HepG2 (cell line): ENCODE measurements around the gene SIKE1. TPM values are rescaled to one million over a fixed set of nuclear protein-coding genes. Genes with fewer than 3 reads are reported as not detected.

ENCODE experiments used
- ATAC-seq: fragments of 200-7000 bp; cut with Tn5 transposase; 3 replicates; pipeline ENCODE4 v1.9.1; 2020; ENCODE audit warnings: mild to moderate bottlenecking, moderate library complexity
- BruUV-seq: library from RNA; stranded (reverse); fragments of 400-500 nt; replicated peaks from 2 replicates; lab custom pipeline; 2021; lab: Mats Ljungman, UMichigan
- CTCF ChIA-PET: fragments of 300-600 bp; formaldehyde crosslinking; extraction: SDS; loops from one replicate; lab custom pipeline; 2021; ENCODE audit warnings: low total read pairs, inconsistent platforms, low intra/inter-chr PET ratio; lab: Yijun Ruan, JAX
- POLR2A ChIA-PET: fragments of 350-600 bp; sonication (Branson Sonifier 250); formaldehyde crosslinking; loops from one replicate; lab custom pipeline; 2020; ENCODE audit warnings: antibody characterized with exemption, inconsistent platforms; lab: Yijun Ruan, JAX
- DNase-seq: peaks from one replicate; pipeline ENCODE4 v3.0.0-alpha.2; 2015; ENCODE audit warnings: low spot score
- FAIRE-seq: peaks from 3 replicates; lab custom pipeline; 2011; peaks lifted over from hg19 to GRCh38; lab: Jason Lieb, UNC
- H2AFZ ChIP-seq: one replicate; pipeline ENCODE4 v1.6.1; 2011; ENCODE audit warnings: low read length, inconsistent platforms
- H3K27ac ChIP-seq: fragments of 300-600 bp; 3 replicates; pipeline ENCODE4 v1.8.0; 2011; ENCODE audit warnings: mixed run types, mild to moderate bottlenecking, mixed read lengths, low read length, inconsistent platforms; ENCODE audit not compliant: insufficient read depth; ENCODE audit errors: extremely low read length
- H3K27me3 ChIP-seq, 2 experiments: fragments of 200-600 bp in 1 of 2; 2 replicates in 1 of 2; 3 replicates in 1 of 2; pipeline versions ENCODE4 v1.6.0 to v1.8.0; 2011; ENCODE audit warnings: low read length in 2 of 2, mild to moderate bottlenecking in 2 of 2, moderate library complexity in 2 of 2, inconsistent platforms in 1 of 2; ENCODE audit not compliant: insufficient read depth in 2 of 2, control insufficient read depth in 1 of 2
- H3K36me3 ChIP-seq, 2 experiments: fragments of 200-600 bp in 1 of 2; replicated peaks in 1 of 2; 2 replicates in 1 of 2; 3 replicates in 1 of 2; pipeline versions ENCODE4 v1.5.1 to v1.8.0; 2011; ENCODE audit warnings: low read length in 2 of 2, inconsistent platforms in 1 of 2; ENCODE audit not compliant: insufficient read depth in 2 of 2, control insufficient read depth in 1 of 2
- H3K4me1 ChIP-seq: 2 replicates; pipeline ENCODE4 v1.5.1; 2012; ENCODE audit warnings: low read length, inconsistent platforms; ENCODE audit not compliant: insufficient read depth
- H3K4me2 ChIP-seq: 2 replicates; pipeline ENCODE4 v1.6.0; 2011; ENCODE audit warnings: low read depth, low read length, inconsistent platforms
- H3K4me3 ChIP-seq, 3 experiments: fragments of 200-600 bp in 1 of 3; sonication (generic), shearing (Covaris generic) in 1 of 3; replicated peaks in 1 of 3; 2 replicates each; pipeline ENCODE4 v1.5.1; 2011 to 2016; ENCODE audit warnings: low read length in 3 of 3, inconsistent platforms in 2 of 3, low read depth in 2 of 3, mild to moderate bottlenecking in 2 of 3, control low read depth in 1 of 3, mixed read lengths in 1 of 3; ENCODE audit not compliant: insufficient read depth in 1 of 3
- H3K79me2 ChIP-seq: one replicate; pipeline ENCODE4 v1.6.1; 2011; ENCODE audit warnings: low read length, inconsistent platforms; ENCODE audit not compliant: insufficient read depth
- H3K9ac ChIP-seq: 2 replicates; pipeline ENCODE4 v1.6.0; 2011; ENCODE audit warnings: mild to moderate bottlenecking, low read depth, low read length, inconsistent platforms; ENCODE audit not compliant: insufficient read depth
- H3K9me3 ChIP-seq: 2 replicates; pipeline ENCODE4 v1.5.1; 2012; ENCODE audit warnings: mild to moderate bottlenecking, low read length
- H4K20me1 ChIP-seq: 2 replicates; pipeline ENCODE4 v1.6.0; 2011; ENCODE audit warnings: inconsistent platforms, mild to moderate bottlenecking, low read length, moderate library complexity; ENCODE audit not compliant: insufficient read depth
- CCDC6 ChIP-seq: sonication (generic); formaldehyde crosslinking; IDR thresholded peaks from 2 replicates; pipeline ENCODE4 v1.8.1; 2022; ENCODE audit warnings: mild to moderate bottlenecking, missing genetic modification reagents, moderate library complexity
- CSRNP2 ChIP-seq: sonication (generic); formaldehyde crosslinking; conservative IDR thresholded peaks from 2 replicates; pipeline ENCODE4 v1.8.0; 2022; ENCODE audit warnings: low read depth, missing genetic modification reagents
- EP300 ChIP-seq, 3 experiments: sonication (generic) in 1 of 3; formaldehyde crosslinking in 1 of 3; IDR thresholded peaks; 2 replicates each; pipeline versions ENCODE4 v1.5.1 to v1.6.1; 2011 to 2020; ENCODE audit warnings: low read depth in 2 of 3, low read length in 2 of 3, borderline replicate concordance in 1 of 3, improper control_type of control experiment in 1 of 3, mild to moderate bottlenecking in 1 of 3, missing genetic modification reagents in 1 of 3, moderate library complexity in 1 of 3
- GZF1 ChIP-seq: sonication (generic); formaldehyde crosslinking; IDR thresholded peaks from 2 replicates; pipeline ENCODE4 v1.5.1; 2020; ENCODE audit warnings: mild to moderate bottlenecking, missing genetic modification reagents
- KDM1A ChIP-seq: IDR thresholded peaks from 2 replicates; pipeline ENCODE4 v1.6.1; 2016; ENCODE audit warnings: missing compliant biosample characterization
- MTF2 ChIP-seq: sonication (generic); formaldehyde crosslinking; IDR thresholded peaks from 2 replicates; pipeline ENCODE4 v1.5.0; 2020; ENCODE audit warnings: missing genetic modification reagents, borderline replicate concordance
- POLR2A ChIP-seq, 2 experiments: IDR thresholded peaks; 2 replicates each; pipeline ENCODE4 v1.6.1; 2011; ENCODE audit warnings: low read depth in 2 of 2, low read length in 2 of 2, mild to moderate bottlenecking in 1 of 2, moderate library complexity in 1 of 2; ENCODE audit not compliant: insufficient read depth in 1 of 2
- RBFOX2 ChIP-seq: fragments of 200-400 bp; formaldehyde crosslinking; IDR thresholded peaks from 2 replicates; pipeline ENCODE4 v1.6.1; 2017; ENCODE audit warnings: low read depth, mild to moderate bottlenecking, low read length
- TEF ChIP-seq: sonication (generic); formaldehyde crosslinking; IDR thresholded peaks from 2 replicates; pipeline ENCODE4 v1.5.0; 2020; ENCODE audit warnings: missing genetic modification reagents
- ZBTB33 ChIP-seq: sonication (generic); formaldehyde crosslinking; IDR thresholded peaks from 2 replicates; pipeline ENCODE4 v1.4.0; 2020; ENCODE audit warnings: missing genetic modification reagents
- ZNF441 ChIP-seq: sonication (generic); formaldehyde crosslinking; IDR thresholded peaks from 2 replicates; pipeline ENCODE4 v1.7.0; 2021; ENCODE audit warnings: missing genetic modification reagents, borderline replicate concordance
- ZNF546 ChIP-seq: sonication (generic); formaldehyde crosslinking; conservative IDR thresholded peaks from 2 replicates; pipeline ENCODE4 v1.8.1; 2023; ENCODE audit warnings: mild to moderate bottlenecking, missing genetic modification reagents
- ZNF569 ChIP-seq: sonication (generic); formaldehyde crosslinking; IDR thresholded peaks from 2 replicates; pipeline ENCODE4 v1.5.0; 2020; ENCODE audit warnings: mild to moderate bottlenecking, missing genetic modification reagents, moderate library complexity, borderline replicate concordance
- ZSCAN29 ChIP-seq: sonication (generic); formaldehyde crosslinking; conservative IDR thresholded peaks from 2 replicates; pipeline ENCODE4 v1.4.0; 2020; ENCODE audit warnings: mild to moderate bottlenecking, missing genetic modification reagents
- WGBS: methylation state at CpG from one replicate; pipeline ENCODE4 v1.1.6; 2017; ENCODE audit warnings: low lambda C conversion rate; 5-methylcytosine and 5-hydroxymethylcytosine counted together
- in situ Hi-C: cut with HindIII; loops from 2 replicates; pipeline ENCODE4 v1.10.0; 2017; ENCODE audit warnings: low pct_unique_long_range_greater_than_20kb; ENCODE audit not compliant: extremely low pct_ligation_motif_present
- intact Hi-C: fragments of 100-400 bp; cut with micrococcal nuclease; formaldehyde crosslinking; loops from one replicate; pipeline ENCODE4 v1.10.0; 2022; ENCODE audit not compliant: unreplicated experiment
- polyA plus RNA-seq, 8 experiments: library from polyadenylated mRNA; depleted of rRNA in 3 of 8; stranded (reverse) in 7 of 8; unstranded in 1 of 8; fragments of >200 nt; fragmentation: Illumina TruSeq in 4 of 8; extraction: Trizol in 4 of 8; gene quantifications; 2 replicates each; pipeline versions ENCODE4 v1.2.1 to v1.2.3, GENCODE V29; 2011 to 2016; ENCODE audit warnings: low read depth in 4 of 8, missing spikeins in 1 of 8, mixed read lengths in 1 of 8; ENCODE audit not compliant: insufficient read depth in 1 of 8
- total RNA-seq, 5 experiments: library from RNA; depleted of rRNA; stranded (reverse); fragments of >200 nt; fragmentation: Illumina TruSeq; extraction: Trizol; gene quantifications; 2 replicates each; pipeline ENCODE4 v1.2.3, GENCODE V29; 2016; ENCODE audit warnings: low read depth in 1 of 5

Gene SIKE1
- total and polyA plus RNA-seq, 2 of the 13 experiments (the other 11 are each of a cell fraction or from before 2014, with no cell fraction given): 36.5 to 58.4 TPM

GRCh38 chr1:114755006-114755931, 25.2 kb downstream of the SIKE1 start:
- in situ Hi-C loops (no loop called here), intact Hi-C loops (loop anchor here (5.0 kb wide), 1 partner anchor 38 kb away; the partner anchor contains the start of gene NRAS)
- Histone ChIP-seq H4K20me1 (peaks cover 70% of the 10 kb centered on the region), H3K4me3 (peak overlapping the region; percentile 85 to 100 (median 99); a peak in 5 of 6 replicates), H3K4me2 (peak overlapping the region; percentile 72), H3K27me3 (no peaks in the 10 kb centered on the region; a peak in 1 of 5 replicates), H3K36me3 (peaks cover 0 to under 1% of the 10 kb centered on the region in 2 experiments; a peak in 1 of 5 replicates), H3K27ac (no peak overlapping the region), H3K9ac (peak overlapping the region; percentile 100; the same call in 1 of the 2 replicates), H2AFZ (no peak overlapping the region), H3K4me1 (peaks cover 57% of the 10 kb centered on the region), H3K9me3 (no peaks in the 10 kb centered on the region), H3K79me2 (peaks cover 75% of the 10 kb centered on the region)
- ATAC-seq (no peak), DNase-seq (no peak), FAIRE-seq (peak; percentile 8)
- ChIA-PET CTCF (no interaction called here), POLR2A (interaction anchor here (1.1 to 3.6 kb wide), 2 partner anchors 25 to 35 kb away, joined by 4 to 16 read pairs; partner anchors contain the start of gene SIKE1)
- no TSS peak for BruUV-seq
- 54% methylated on average over 7 of the region's 7 CpGs for WGBS
- TF ChIP-seq POLR2A (IDR thresholded peaks at IDR 0.05; ENCODE audit: insufficient read depth in 1 of 2, low read depth in 2 of 2, low read length in 2 of 2): 0 out of 4 replicates have a peak, but pooled peaks of 1 of the 2 experiments have one; percentile 7
- no peak for TF ChIP-seq KDM1A (CRISPR knock-in tag)
- TF ChIP-seq CSRNP2 (CRISPR knock-in tag): no peak
- TF ChIP-seq CCDC6 (CRISPR knock-in tag): no peak
- TF ChIP-seq ZBTB33 (CRISPR knock-in tag): no peak
- TF ChIP-seq MTF2 (CRISPR knock-in tag): no peak
- no peak for TF ChIP-seq ZNF546 (CRISPR knock-in tag)
- no peak for TF ChIP-seq EP300 (IDR thresholded peaks at IDR 0.05; ENCODE audit: low read depth in 2 of 2, low read length in 2 of 2)
- TF ChIP-seq EP300 (CRISPR knock-in tag; IDR thresholded peaks at IDR 0.05; ENCODE audit: borderline replicate concordance): no peak
- TF ChIP-seq GZF1 (CRISPR knock-in tag): no peak
- TF ChIP-seq ZSCAN29: no peak
- TF ChIP-seq TEF (CRISPR knock-in tag): no peak
- TF ChIP-seq ZNF569 (CRISPR knock-in tag): no peak
- peak; percentile 55 for TF ChIP-seq RBFOX2
- no peak for TF ChIP-seq ZNF441 (CRISPR knock-in tag)
